HepG2 (cell line): ENCODE measurements around the gene EFHD2. TPM values are rescaled to one million over a fixed set of nuclear protein-coding genes. Genes with fewer than 3 reads are reported as not detected.

Experiments
- ATAC-seq: fragments of 200-7000 bp; cut with Tn5 transposase; 3 replicates; pipeline ENCODE4 v1.9.1; 2020; ENCODE audit warnings: mild to moderate bottlenecking, moderate library complexity
- BruUV-seq: library from RNA; stranded (reverse); fragments of 400-500 nt; replicated peaks from 2 replicates; lab custom pipeline; 2021; lab: Mats Ljungman, UMichigan
- CTCF ChIA-PET: fragments of 300-600 bp; formaldehyde crosslinking; extraction: SDS; loops from one replicate; lab custom pipeline; 2021; ENCODE audit warnings: low total read pairs, inconsistent platforms, low intra/inter-chr PET ratio; lab: Yijun Ruan, JAX
- POLR2A ChIA-PET: fragments of 350-600 bp; sonication (Branson Sonifier 250); formaldehyde crosslinking; loops from one replicate; lab custom pipeline; 2020; ENCODE audit warnings: antibody characterized with exemption, inconsistent platforms; lab: Yijun Ruan, JAX
- DNase-seq: peaks from one replicate; pipeline ENCODE4 v3.0.0-alpha.2; 2015; ENCODE audit warnings: low spot score
- FAIRE-seq: peaks from 3 replicates; lab custom pipeline; 2011; peaks lifted over from hg19 to GRCh38; lab: Jason Lieb, UNC
- H2AFZ ChIP-seq: one replicate; pipeline ENCODE4 v1.6.1; 2011; ENCODE audit warnings: low read length, inconsistent platforms
- H3K27ac ChIP-seq: fragments of 300-600 bp; 3 replicates; pipeline ENCODE4 v1.8.0; 2011; ENCODE audit warnings: mixed run types, mild to moderate bottlenecking, mixed read lengths, low read length, inconsistent platforms; ENCODE audit not compliant: insufficient read depth; ENCODE audit errors: extremely low read length
- H3K27me3 ChIP-seq, 2 experiments: fragments of 200-600 bp in 1 of 2; 2 replicates in 1 of 2; 3 replicates in 1 of 2; pipeline versions ENCODE4 v1.6.0 to v1.8.0; 2011; ENCODE audit warnings: low read length in 2 of 2, mild to moderate bottlenecking in 2 of 2, moderate library complexity in 2 of 2, inconsistent platforms in 1 of 2; ENCODE audit not compliant: insufficient read depth in 2 of 2, control insufficient read depth in 1 of 2
- H3K36me3 ChIP-seq, 2 experiments: fragments of 200-600 bp in 1 of 2; replicated peaks in 1 of 2; 2 replicates in 1 of 2; 3 replicates in 1 of 2; pipeline versions ENCODE4 v1.5.1 to v1.8.0; 2011; ENCODE audit warnings: low read length in 2 of 2, inconsistent platforms in 1 of 2; ENCODE audit not compliant: insufficient read depth in 2 of 2, control insufficient read depth in 1 of 2
- H3K4me1 ChIP-seq: 2 replicates; pipeline ENCODE4 v1.5.1; 2012; ENCODE audit warnings: low read length, inconsistent platforms; ENCODE audit not compliant: insufficient read depth
- H3K4me2 ChIP-seq: 2 replicates; pipeline ENCODE4 v1.6.0; 2011; ENCODE audit warnings: low read depth, low read length, inconsistent platforms
- H3K4me3 ChIP-seq, 3 experiments: fragments of 200-600 bp in 1 of 3; sonication (generic), shearing (Covaris generic) in 1 of 3; replicated peaks in 1 of 3; 2 replicates each; pipeline ENCODE4 v1.5.1; 2011 to 2016; ENCODE audit warnings: low read length in 3 of 3, inconsistent platforms in 2 of 3, low read depth in 2 of 3, mild to moderate bottlenecking in 2 of 3, control low read depth in 1 of 3, mixed read lengths in 1 of 3; ENCODE audit not compliant: insufficient read depth in 1 of 3
- H3K79me2 ChIP-seq: one replicate; pipeline ENCODE4 v1.6.1; 2011; ENCODE audit warnings: low read length, inconsistent platforms; ENCODE audit not compliant: insufficient read depth
- H3K9ac ChIP-seq: 2 replicates; pipeline ENCODE4 v1.6.0; 2011; ENCODE audit warnings: mild to moderate bottlenecking, low read depth, low read length, inconsistent platforms; ENCODE audit not compliant: insufficient read depth
- H3K9me3 ChIP-seq: 2 replicates; pipeline ENCODE4 v1.5.1; 2012; ENCODE audit warnings: mild to moderate bottlenecking, low read length
- H4K20me1 ChIP-seq: 2 replicates; pipeline ENCODE4 v1.6.0; 2011; ENCODE audit warnings: inconsistent platforms, mild to moderate bottlenecking, low read length, moderate library complexity; ENCODE audit not compliant: insufficient read depth
- MNT ChIP-seq: fragments of 450-650 bp; IDR thresholded peaks from 2 replicates; pipeline ENCODE4 v1.6.1; 2016
- NR0B2 ChIP-seq: sonication (generic); formaldehyde crosslinking; IDR thresholded peaks from 2 replicates; pipeline ENCODE4 v1.4.0; 2020; ENCODE audit warnings: mild to moderate bottlenecking, missing genetic modification reagents
- SNAPC4 ChIP-seq: sonication (generic); formaldehyde crosslinking; IDR thresholded peaks from 2 replicates; pipeline ENCODE4 v1.4.0; 2020; ENCODE audit warnings: mild to moderate bottlenecking, missing genetic modification reagents
- ZNF766 ChIP-seq: sonication (generic); formaldehyde crosslinking; IDR thresholded peaks from 2 replicates; pipeline ENCODE4 v1.5.0; 2020; ENCODE audit warnings: missing genetic modification reagents, borderline replicate concordance
- ZNF775 ChIP-seq: sonication (generic); formaldehyde crosslinking; IDR thresholded peaks from 2 replicates; pipeline ENCODE4 v1.4.0; 2020; ENCODE audit warnings: missing genetic modification reagents, mild to moderate bottlenecking, moderate library complexity, borderline replicate concordance
- ZNF784 ChIP-seq: sonication (generic); formaldehyde crosslinking; IDR thresholded peaks from 2 replicates; pipeline ENCODE4 v1.5.1; 2020; ENCODE audit warnings: missing genetic modification reagents, mild to moderate bottlenecking, borderline replicate concordance
- WGBS: methylation state at CpG from one replicate; pipeline ENCODE4 v1.1.6; 2017; ENCODE audit warnings: low lambda C conversion rate; 5-methylcytosine and 5-hydroxymethylcytosine counted together
- in situ Hi-C: cut with HindIII; loops from 2 replicates; pipeline ENCODE4 v1.10.0; 2017; ENCODE audit warnings: low pct_unique_long_range_greater_than_20kb; ENCODE audit not compliant: extremely low pct_ligation_motif_present
- intact Hi-C: fragments of 100-400 bp; cut with micrococcal nuclease; formaldehyde crosslinking; loops from one replicate; pipeline ENCODE4 v1.10.0; 2022; ENCODE audit not compliant: unreplicated experiment
- polyA plus RNA-seq, 8 experiments: library from polyadenylated mRNA; depleted of rRNA in 3 of 8; stranded (reverse) in 7 of 8; unstranded in 1 of 8; fragments of >200 nt; fragmentation: Illumina TruSeq in 4 of 8; extraction: Trizol in 4 of 8; gene quantifications; 2 replicates each; pipeline versions ENCODE4 v1.2.1 to v1.2.3, GENCODE V29; 2011 to 2016; ENCODE audit warnings: low read depth in 4 of 8, missing spikeins in 1 of 8, mixed read lengths in 1 of 8; ENCODE audit not compliant: insufficient read depth in 1 of 8
- total RNA-seq, 5 experiments: library from RNA; depleted of rRNA; stranded (reverse); fragments of >200 nt; fragmentation: Illumina TruSeq; extraction: Trizol; gene quantifications; 2 replicates each; pipeline ENCODE4 v1.2.3, GENCODE V29; 2016; ENCODE audit warnings: low read depth in 1 of 5

The EFHD2 gene
- total and polyA plus RNA-seq, 2 of the 13 experiments (the other 11 are each of a cell fraction or from before 2014, with no cell fraction given): 9.4 to 12.7 TPM

GRCh38 chr1:15383810-15384209, 25.9 kb upstream of the EFHD2 start:
- H3K79me2 ChIP-seq: no peaks in the 10 kb centered on the region
- H3K4me1 ChIP-seq: peaks cover 8% of the 10 kb centered on the region; the same call in 1 of the 2 replicates
- no peaks in the 10 kb centered on the region for H3K9me3 ChIP-seq
- ChIA-PET CTCF (no interaction called here), POLR2A (no interaction called here)
- H3K4me3 ChIP-seq: no peak overlapping the region
- 48% methylated on average over 5 of the region's 5 CpGs for WGBS
- ATAC-seq (no peak), DNase-seq (no peak), FAIRE-seq (no peak)
- no peak overlapping the region for H3K9ac ChIP-seq
- no peak overlapping the region for H2AFZ ChIP-seq
- H3K4me2 ChIP-seq: no peak overlapping the region
- in situ Hi-C loops: no loop called here
- no peak for TF ChIP-seq ZNF775 (CRISPR knock-in tag)
- peak; percentile 76 for TF ChIP-seq MNT
- intact Hi-C loops: no loop called here
- BruUV-seq: no TSS peak
- H3K36me3 ChIP-seq: no peaks in the 10 kb centered on the region
- peaks cover 7 to 70% of the 10 kb centered on the region in 2 experiments; a peak in 4 of 5 replicates for H3K27me3 ChIP-seq
- H3K27ac ChIP-seq: no peak overlapping the region
- H4K20me1 ChIP-seq: no peaks in the 10 kb centered on the region

- Histone ChIP-seq H3K9me3 (no peaks in the 10 kb centered on the region), H3K4me3 (0 out of 6 replicates have a peak overlapping the region, but pooled peaks of 1 of the 3 experiments have one; percentile 4), H4K20me1 (no peaks in the 10 kb centered on the region), H3K4me1 (peaks cover 8% of the 10 kb centered on the region; the same call in 1 of the 2 replicates), H3K36me3 (no peaks in the 10 kb centered on the region), H3K79me2 (no peaks in the 10 kb centered on the region), H3K9ac (no peak overlapping the region), H3K27ac (no peak overlapping the region), H2AFZ (no peak overlapping the region), H3K4me2 (peak overlapping the region; percentile 44; the same call in 1 of the 2 replicates), H3K27me3 (peaks cover 7 to 74% of the 10 kb centered on the region in 2 experiments; a peak in 4 of 5 replicates)
- FAIRE-seq: no peak
- ChIA-PET CTCF (no interaction called here), POLR2A (no interaction called here)
- no peak for TF ChIP-seq NR0B2 (CRISPR knock-in tag)
- no peak for TF ChIP-seq ZNF766 (CRISPR knock-in tag)
- TF ChIP-seq ZNF784 (CRISPR knock-in tag): no peak
- TF ChIP-seq SNAPC4 (CRISPR knock-in tag): no peak
- DNase-seq: no peak
- peak; percentile 40 for ATAC-seq
- intact Hi-C loops: no loop called here
- BruUV-seq: no TSS peak
- in situ Hi-C loops: no loop called here
- 33% methylated on average over 17 of the region's 20 CpGs for WGBS
Observed at GRCh38 chr1:15384301-15384901, 25.3 kb upstream of the EFHD2 start.
